ENCODE measurements around the gene ROPN1B.

GRCh38 chr3:126022741-126023359 is 53.9 kb downstream of the ROPN1B start:
- no peak for TF ChIP-seq POLR2AphosphoS5 (IDR thresholded peaks at IDR 0.05; ENCODE audit: low read depth)
- TF ChIP-seq CTCF (conservative IDR thresholded peaks at IDR 0.05; ENCODE audit: low read depth in 2 of 2) = no peak
- TF ChIP-seq ZNF114 (CRISPR knock-in tag; IDR thresholded peaks at IDR 0.05) = no peak
- TF ChIP-seq EZH2phosphoT487 (IDR thresholded peaks at IDR 0.05; ENCODE audit: unreplicated experiment) = no peak
- no peak for TF ChIP-seq REST (IDR thresholded peaks at IDR 0.05; ENCODE audit: unreplicated experiment)
- no peak for TF ChIP-seq CREB1 (CRISPR knock-in tag; IDR thresholded peaks at IDR 0.05; ENCODE audit: low read depth)

Measured in GM23338 (cell line).